Ovary (tissue), 3 donors: ENCODE data around the gene LRRC72.

Experiments used
- EP300 ChIP-seq: sonication (generic); formaldehyde crosslinking; IDR thresholded peaks from one replicate; pipeline ENCODE4 v1.6.1; 2017; ENCODE audit warnings: antibody characterized with exemption
- TF ChIP-seq, protein P1 (sequence below), 3 donors: fragments of 450-650 bp in 2 of 3; fragments of 200-600 bp in 1 of 3; IDR thresholded peaks; one replicate each; pipeline versions ENCODE4 v1.5.1 to v1.8.0; 2016 to 2022; ENCODE audit warnings: antibody characterized with exemption in 3 of 3, mild to moderate bottlenecking in 1 of 3
- donor health status: DM: no; HTN: no; CAD: no.

DNA sequence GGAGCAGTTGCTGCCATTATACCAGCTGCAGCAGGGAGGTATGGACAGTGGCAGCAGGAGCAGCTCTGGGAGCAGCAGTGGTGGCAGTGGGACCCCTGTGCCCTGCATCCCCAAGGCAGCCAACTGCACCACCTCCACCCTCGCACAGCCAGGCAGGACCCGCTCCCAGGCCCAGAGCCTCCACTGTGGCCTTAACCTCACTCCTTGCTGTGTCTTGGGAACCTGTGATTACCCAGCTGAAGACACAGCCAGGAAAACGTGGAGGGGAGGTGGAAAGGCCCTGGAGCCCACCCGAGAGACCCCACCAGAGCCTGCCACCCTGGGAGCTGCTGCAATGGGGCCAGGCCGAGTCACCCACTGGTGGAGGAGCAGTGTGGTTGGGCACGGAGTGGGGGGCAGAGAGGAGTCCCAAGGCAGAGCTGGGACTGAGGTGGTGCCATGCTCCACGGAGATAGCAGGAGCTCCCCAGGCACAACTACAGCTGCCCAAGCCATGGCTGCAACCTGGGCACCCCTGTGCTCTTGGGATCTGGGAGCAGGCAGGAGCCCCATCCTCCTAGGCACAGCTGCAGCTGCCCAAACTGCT, 20.4 kb downstream of the LRRC72 start:
- TF ChIP-seq, protein P1, sequence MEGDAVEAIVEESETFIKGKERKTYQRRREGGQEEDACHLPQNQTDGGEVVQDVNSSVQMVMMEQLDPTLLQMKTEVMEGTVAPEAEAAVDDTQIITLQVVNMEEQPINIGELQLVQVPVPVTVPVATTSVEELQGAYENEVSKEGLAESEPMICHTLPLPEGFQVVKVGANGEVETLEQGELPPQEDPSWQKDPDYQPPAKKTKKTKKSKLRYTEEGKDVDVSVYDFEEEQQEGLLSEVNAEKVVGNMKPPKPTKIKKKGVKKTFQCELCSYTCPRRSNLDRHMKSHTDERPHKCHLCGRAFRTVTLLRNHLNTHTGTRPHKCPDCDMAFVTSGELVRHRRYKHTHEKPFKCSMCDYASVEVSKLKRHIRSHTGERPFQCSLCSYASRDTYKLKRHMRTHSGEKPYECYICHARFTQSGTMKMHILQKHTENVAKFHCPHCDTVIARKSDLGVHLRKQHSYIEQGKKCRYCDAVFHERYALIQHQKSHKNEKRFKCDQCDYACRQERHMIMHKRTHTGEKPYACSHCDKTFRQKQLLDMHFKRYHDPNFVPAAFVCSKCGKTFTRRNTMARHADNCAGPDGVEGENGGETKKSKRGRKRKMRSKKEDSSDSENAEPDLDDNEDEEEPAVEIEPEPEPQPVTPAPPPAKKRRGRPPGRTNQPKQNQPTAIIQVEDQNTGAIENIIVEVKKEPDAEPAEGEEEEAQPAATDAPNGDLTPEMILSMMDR (IDR thresholded peaks at IDR 0.05) = no peak
- no peak for TF ChIP-seq EP300
